Stimulated activated effector memory CD8-positive, alpha-beta T cell treated with anti-CD3 and anti-CD28 coated beads, Interleukin-12 subunit alpha, Interleukin-12 subunit beta, amount 100 ng/mL, for 72 hours (primary cell): Measurements from ENCODE around the gene S100Z.
"Not testable (repeated sequence)": the region's sequence is repeated elsewhere in the genome, so short reads cannot be mapped to it uniquely, and the experiment has no call there.

Experiments used
- ATAC-seq: fragments of 150-1000 bp; cut with Tn5 transposase; 2 replicates; pipeline ENCODE4 v1.10.0; 2021
- DNase-seq, 2 donors: peaks; one replicate each; pipeline ENCODE4 v3.0.0; 2021 to 2022; ENCODE audit warnings: low spot score in 2 of 2
- H3K27ac Mint-ChIP-seq: one replicate; pipeline ENCODE4 v1.8.0; 2022; ENCODE audit warnings: mild to moderate bottlenecking, mixed read lengths
- H3K36me3 Mint-ChIP-seq: one replicate; pipeline ENCODE4 v1.8.0; 2022; ENCODE audit warnings: mild to moderate bottlenecking, mixed read lengths
- H3K4me1 Mint-ChIP-seq: one replicate; pipeline ENCODE4 v1.8.0; 2022; ENCODE audit warnings: mixed read lengths
- H3K4me3 Mint-ChIP-seq: one replicate; pipeline ENCODE4 v1.8.0; 2022; ENCODE audit warnings: mild to moderate bottlenecking, mixed read lengths
- H3K9me3 Mint-ChIP-seq: one replicate; pipeline ENCODE4 v1.8.0; 2022; ENCODE audit warnings: mixed read lengths

S100Z gene

GRCh38 chr5:76893294-76893693 is 43.5 kb downstream of the S100Z start:
- Mint-ChIP-seq H3K4me1 (no peaks in the 10 kb centered on the region), H3K9me3 (peaks cover 3% of the 10 kb centered on the region), H3K36me3 (no peaks in the 10 kb centered on the region), H3K27ac (no peak overlapping the region), H3K4me3 (no peak overlapping the region)
- no peak for DNase-seq
- ATAC-seq = no peak

DNA sequence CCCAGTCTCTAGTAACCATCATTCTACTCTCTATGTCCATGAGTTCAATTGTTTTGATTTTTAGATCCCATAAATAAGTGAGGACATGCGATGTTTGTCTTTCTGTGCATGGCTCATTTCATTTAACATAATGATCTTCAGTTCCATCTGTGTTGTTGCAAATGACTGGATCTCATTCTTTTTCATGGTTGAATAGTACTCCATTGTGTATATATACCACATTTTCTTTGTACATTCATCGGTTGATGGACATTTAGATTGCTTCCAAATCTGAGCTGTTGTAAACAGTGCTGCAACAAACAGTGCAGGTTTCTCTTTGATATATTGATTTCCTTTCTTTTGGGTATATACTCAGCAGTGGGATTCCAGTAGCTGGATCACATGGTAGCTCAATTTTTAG is 46.4 kb downstream of the S100Z start:
- no peaks in the 10 kb centered on the region for H3K4me1 Mint-ChIP-seq
- H3K4me3 Mint-ChIP-seq = no peak overlapping the region
- H3K27ac Mint-ChIP-seq = no peak overlapping the region
- H3K9me3 Mint-ChIP-seq = peaks cover 16% of the 10 kb centered on the region
- ATAC-seq (no peak), DNase-seq (no peak)
- H3K36me3 Mint-ChIP-seq = no peaks in the 10 kb centered on the region

DNA sequence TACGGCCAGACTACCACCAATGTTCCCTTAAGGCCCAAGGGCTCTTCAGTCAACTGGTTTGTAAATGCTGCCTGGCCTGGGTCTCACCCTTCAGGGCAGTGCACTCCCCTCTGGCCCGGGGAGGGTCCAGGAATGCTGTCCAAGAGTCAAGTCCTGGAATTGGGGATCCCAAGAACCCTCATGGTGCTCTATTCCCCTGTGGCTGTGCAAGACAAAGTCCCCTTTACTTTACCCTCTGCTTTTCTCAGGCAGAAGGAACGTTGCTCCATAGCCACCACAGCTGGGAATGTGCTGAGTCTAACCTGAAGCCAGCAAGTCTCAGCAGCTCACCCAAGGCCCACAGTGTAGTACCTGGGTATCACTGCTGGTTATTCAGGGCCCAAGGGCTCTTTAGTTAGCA is 51.7 kb downstream of the S100Z start:
- ATAC-seq (no peak), DNase-seq (no peak)
- no peak overlapping the region for H3K27ac Mint-ChIP-seq
- H3K9me3 Mint-ChIP-seq = peaks cover 16% of the 10 kb centered on the region
- no peaks in the 10 kb centered on the region for H3K36me3 Mint-ChIP-seq
- H3K4me1 Mint-ChIP-seq = no peaks in the 10 kb centered on the region
- no peak overlapping the region for H3K4me3 Mint-ChIP-seq

DNA sequence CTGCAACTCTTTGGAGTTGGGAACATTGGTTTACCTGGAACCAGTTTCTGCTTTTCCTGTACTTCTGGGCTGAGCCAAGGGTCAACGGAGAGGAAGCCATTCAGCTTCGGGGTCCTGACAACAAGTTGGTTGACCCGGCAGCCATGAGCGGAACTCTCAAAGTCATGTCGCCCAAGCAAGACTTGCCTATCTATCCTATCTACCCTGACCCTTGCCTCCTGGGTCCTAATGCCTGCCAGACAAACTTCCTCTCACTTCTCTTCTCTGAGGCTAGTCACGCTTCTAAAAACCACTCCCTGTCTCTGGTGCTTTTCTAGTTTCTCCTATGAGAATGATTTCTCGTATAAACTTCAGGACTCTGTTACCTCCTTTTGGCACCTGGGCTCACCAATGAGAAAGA is 58.4 kb downstream of the S100Z start:
- no peaks in the 10 kb centered on the region for H3K4me1 Mint-ChIP-seq
- H3K9me3 Mint-ChIP-seq = no peaks in the 10 kb centered on the region
- no peak for DNase-seq
- no peaks in the 10 kb centered on the region for H3K36me3 Mint-ChIP-seq
- no peak for ATAC-seq
- no peak overlapping the region for H3K27ac Mint-ChIP-seq
- no peak overlapping the region for H3K4me3 Mint-ChIP-seq

GRCh38 chr5:76910344-76910933 is 60.6 kb downstream of the S100Z start:
- not testable (repeated sequence) for H3K9me3 Mint-ChIP-seq

DNA sequence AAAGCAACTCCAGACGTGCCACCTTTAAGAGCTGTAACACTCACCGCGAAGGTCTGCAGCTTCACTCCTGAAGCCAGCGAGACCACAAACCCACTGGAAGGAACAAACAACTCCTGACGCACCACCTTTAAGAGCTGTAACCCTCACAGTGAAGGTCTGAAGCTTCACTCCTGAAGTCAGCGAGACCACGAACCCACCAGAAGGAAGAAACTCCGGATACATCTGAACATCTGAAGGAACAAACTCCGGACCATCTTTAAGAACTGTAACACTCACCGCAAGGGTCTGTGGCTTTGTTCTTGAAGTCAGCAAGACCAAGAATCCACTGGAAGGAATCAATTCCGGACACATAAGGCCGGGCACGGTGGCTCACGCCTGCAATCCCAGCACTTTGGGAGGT is 64.9 kb downstream of the S100Z start:
- DNase-seq, H3K36me3 Mint-ChIP-seq, H3K27ac Mint-ChIP-seq, H3K4me3 Mint-ChIP-seq, ATAC-seq, H3K4me1 Mint-ChIP-seq, H3K9me3 Mint-ChIP-seq: not testable (repeated sequence)

More at GRCh38 chr5:76910344-76910933, 60.6 kb downstream of the S100Z start:
- H3K4me1 Mint-ChIP-seq, H3K27ac Mint-ChIP-seq, ATAC-seq, H3K4me3 Mint-ChIP-seq, H3K36me3 Mint-ChIP-seq, DNase-seq: not testable (repeated sequence)

DNA sequence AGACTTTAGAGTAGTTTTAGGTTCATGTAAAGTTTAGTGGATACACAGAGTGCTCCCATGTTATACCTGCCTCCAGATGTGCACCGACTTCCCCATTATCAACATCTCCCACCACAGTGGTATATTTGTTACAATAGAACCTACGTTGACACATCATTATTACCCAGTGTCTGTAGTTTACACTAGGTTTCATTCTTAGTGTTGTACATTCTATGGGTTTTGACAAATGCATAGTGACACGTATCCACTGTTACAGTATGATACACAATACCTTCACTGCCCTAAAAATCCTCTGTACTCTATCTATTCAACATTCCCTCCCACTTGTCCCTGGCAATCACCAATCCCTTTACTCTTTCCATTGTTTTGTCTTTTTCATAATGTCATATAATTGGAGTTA is 68.7 kb downstream of the S100Z start:
- no peaks in the 10 kb centered on the region for H3K9me3 Mint-ChIP-seq
- H3K4me3 Mint-ChIP-seq = no peak overlapping the region
- no peaks in the 10 kb centered on the region for H3K4me1 Mint-ChIP-seq
- ATAC-seq (peak; percentile 85), DNase-seq (no peak)
- H3K27ac Mint-ChIP-seq = no peak overlapping the region
- H3K36me3 Mint-ChIP-seq = no peaks in the 10 kb centered on the region

DNA sequence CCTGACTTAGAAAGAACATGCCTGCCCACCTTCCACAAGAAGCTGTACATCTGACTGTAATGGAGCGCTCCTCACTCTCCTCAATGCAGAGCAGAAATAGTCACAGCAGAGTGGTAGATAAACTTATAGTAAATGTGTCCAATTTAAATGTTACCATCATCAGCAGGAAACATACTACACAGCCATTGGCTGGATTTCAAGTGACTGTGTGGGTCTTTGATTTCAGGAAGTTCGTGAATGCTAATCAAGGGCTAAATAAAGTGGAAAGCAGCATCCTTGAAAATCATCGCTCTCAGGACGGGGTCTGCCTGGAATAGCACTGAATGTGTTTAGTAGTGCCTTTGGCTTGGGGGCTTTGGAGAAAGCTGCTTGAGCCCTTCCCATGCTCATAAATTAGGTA is 70.7 kb downstream of the S100Z start:
- H3K4me3 Mint-ChIP-seq = no peak overlapping the region
- no peaks in the 10 kb centered on the region for H3K9me3 Mint-ChIP-seq
- H3K36me3 Mint-ChIP-seq = no peaks in the 10 kb centered on the region
- DNase-seq (no peak), ATAC-seq (no peak)
- no peaks in the 10 kb centered on the region for H3K4me1 Mint-ChIP-seq
- no peak overlapping the region for H3K27ac Mint-ChIP-seq

- Mint-ChIP-seq H3K27ac (no peak overlapping the region), H3K4me3 (no peak overlapping the region), H3K36me3 (no peaks in the 10 kb centered on the region), H3K4me1 (no peaks in the 10 kb centered on the region), H3K9me3 (no peaks in the 10 kb centered on the region)
- no peak for ATAC-seq
- no peak for DNase-seq
Observed at GRCh38 chr5:76926329-76927105, 76.7 kb downstream of the S100Z start.

- no peaks in the 10 kb centered on the region for H3K36me3 Mint-ChIP-seq
- H3K4me1 Mint-ChIP-seq = no peaks in the 10 kb centered on the region
- peak; percentile 26 for ATAC-seq
- DNase-seq = no peak
- no peak overlapping the region for H3K4me3 Mint-ChIP-seq
- H3K9me3 Mint-ChIP-seq = no peaks in the 10 kb centered on the region
- H3K27ac Mint-ChIP-seq = no peak overlapping the region
Observed at GRCh38 chr5:76927961-76928360, 78.1 kb downstream of the S100Z start.

DNA sequence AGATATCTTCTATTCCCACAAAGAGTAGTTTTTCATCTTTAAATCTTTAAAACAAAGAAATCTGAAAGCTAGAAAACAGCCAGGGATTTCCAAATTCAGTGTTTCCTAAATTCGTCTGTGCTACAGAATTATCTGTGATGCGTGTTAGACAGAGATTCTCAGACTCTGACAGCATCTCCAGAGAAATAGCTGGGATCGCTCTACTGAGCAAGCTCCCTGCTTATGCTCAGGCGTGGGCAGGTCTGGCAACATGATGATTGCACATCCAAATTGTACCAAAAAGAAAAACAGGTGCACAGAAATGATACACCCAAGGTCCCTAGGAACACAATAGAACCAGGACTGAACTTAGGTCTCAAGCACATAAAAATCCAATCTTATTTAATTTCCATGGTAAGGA is 80.3 kb downstream of the S100Z start:
- no peak for ATAC-seq
- Mint-ChIP-seq H3K4me3 (no peak overlapping the region), H3K36me3 (no peaks in the 10 kb centered on the region), H3K4me1 (no peaks in the 10 kb centered on the region), H3K27ac (no peak overlapping the region), H3K9me3 (no peaks in the 10 kb centered on the region)
- DNase-seq = no peak

- ATAC-seq (peak; percentile 43), DNase-seq (no peak)
- no peak overlapping the region for H3K27ac Mint-ChIP-seq
- no peaks in the 10 kb centered on the region for H3K36me3 Mint-ChIP-seq
- peaks cover 2% of the 10 kb centered on the region for H3K9me3 Mint-ChIP-seq
- no peak overlapping the region for H3K4me3 Mint-ChIP-seq
- peaks cover 14% of the 10 kb centered on the region for H3K4me1 Mint-ChIP-seq
Observed at GRCh38 chr5:76938177-76938576, 88.4 kb downstream of the S100Z start.

- DNase-seq (no peak), ATAC-seq (peak; percentile 56)
- Mint-ChIP-seq H3K27ac (no peak overlapping the region), H3K4me3 (no peak overlapping the region), H3K9me3 (peaks cover 2% of the 10 kb centered on the region), H3K36me3 (no peaks in the 10 kb centered on the region), H3K4me1 (peaks cover 14% of the 10 kb centered on the region)
Observed at GRCh38 chr5:76941000-76941399, 91.2 kb downstream of the S100Z start.

DNA sequence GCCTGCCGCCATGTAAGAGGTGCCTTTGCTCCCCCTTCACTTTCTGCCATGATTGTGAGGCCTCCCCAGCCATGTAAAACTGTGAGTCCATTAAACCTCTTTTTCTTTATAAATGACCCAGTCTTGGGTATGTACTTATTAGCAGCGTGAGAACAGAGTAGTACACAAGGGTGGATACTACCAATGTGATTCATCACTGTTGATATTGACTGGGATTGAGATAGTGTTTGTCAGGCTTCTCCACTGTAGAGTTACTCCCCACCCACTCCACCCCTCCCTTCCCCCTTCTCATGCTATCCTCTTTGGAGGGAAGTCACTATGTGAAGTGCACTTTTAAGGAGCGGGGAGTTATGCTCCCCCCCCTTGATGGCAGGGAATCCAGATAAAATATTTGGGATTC is 91.6 kb downstream of the S100Z start:
- DNase-seq = no peak
- Mint-ChIP-seq H3K27ac (no peak overlapping the region), H3K4me1 (peaks cover 14% of the 10 kb centered on the region), H3K9me3 (peaks cover 2% of the 10 kb centered on the region), H3K36me3 (no peaks in the 10 kb centered on the region), H3K4me3 (no peak overlapping the region)
- no peak for ATAC-seq

GRCh38 chr5:76942581-76942980 is 92.8 kb downstream of the S100Z start:
- H3K27ac Mint-ChIP-seq = no peak overlapping the region
- peaks cover 2% of the 10 kb centered on the region for H3K9me3 Mint-ChIP-seq
- ATAC-seq = peak; percentile 58
- H3K36me3 Mint-ChIP-seq = no peaks in the 10 kb centered on the region
- peaks cover 14% of the 10 kb centered on the region for H3K4me1 Mint-ChIP-seq
- no peak for DNase-seq
- H3K4me3 Mint-ChIP-seq = no peak overlapping the region

- H3K4me1 Mint-ChIP-seq = peaks cover 10% of the 10 kb centered on the region
- H3K36me3 Mint-ChIP-seq = no peaks in the 10 kb centered on the region
- ATAC-seq = no peak
- H3K9me3 Mint-ChIP-seq = peaks cover 2% of the 10 kb centered on the region
- no peak overlapping the region for H3K27ac Mint-ChIP-seq
- DNase-seq = no peak
- H3K4me3 Mint-ChIP-seq = no peak overlapping the region
Observed at GRCh38 chr5:76943006-76943405, 93.2 kb downstream of the S100Z start.
